ENCODE results near the gene ENPP3. TPM values are rescaled to one million over a fixed set of nuclear protein-coding genes. Genes with fewer than 3 reads are reported as not detected.

The ENPP3 gene
- total RNA-seq (2022; extraction: Qiagen RNA extraction; ENCODE audit: low read depth) = not detected in 5 replicates

GRCh38 chr6:131636880-131637792, at the start of gene ENPP3:
TSS of gene ENPP3 (plus strand) at chr6:131637302. CDS start at chr6:131637385, 83 bp downstream.

GRCh38 chr6:131627724-131628682, 9.1 kb upstream of the ENPP3 start, which contains the start of gene MED23:
TSS of gene MED23 (minus strand) at chr6:131628242. CDS start at chr6:131628049, 193 bp downstream.

DNA sequence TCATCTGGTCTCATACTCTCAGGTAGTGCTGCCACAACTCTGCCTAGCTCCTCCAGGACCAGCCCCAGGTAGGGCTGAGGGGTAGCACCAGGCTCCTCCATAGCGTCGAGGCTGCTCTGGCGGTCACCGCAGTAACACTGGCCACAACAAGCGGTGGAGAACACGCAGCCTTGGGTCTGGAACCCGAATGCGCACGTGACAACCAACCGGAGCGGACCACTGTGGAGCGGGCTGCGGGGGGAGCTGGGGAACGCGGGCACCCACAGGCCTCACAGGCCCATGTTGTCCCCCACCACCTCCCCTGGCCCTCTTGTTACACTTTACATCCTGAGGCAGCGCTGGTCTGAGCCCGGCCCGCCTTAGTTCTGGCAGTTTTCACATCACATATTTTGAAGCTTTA, 73.8 kb downstream of the ENPP3 start, which contains the start of gene CTAGE9:
Gene CTAGE9 (minus strand): TSS at position 101 of the 400 bp plus-strand sequence. CDS start 0 bp downstream, at position 101.

Other genes starting within 250 kb of the ENPP3 start
- gene ARG1, start 64.1 kb upstream of the ENPP3 start, total RNA-seq (2022; extraction: Qiagen RNA extraction; ENCODE audit: low read depth) = not detected in 5 replicates
- 5.7 to 8.2 TPM (median 7.3 TPM) in 5 replicates for gene MED23, start 9.1 kb upstream of the ENPP3 start, total RNA-seq (2022; extraction: Qiagen RNA extraction; ENCODE audit: low read depth)
- gene OR2A4, start 64.1 kb downstream of the ENPP3 start, total RNA-seq (2022; extraction: Qiagen RNA extraction; ENCODE audit: low read depth) = not detected in 5 replicates
- not detected in 5 replicates for gene CTAGE9, start 73.7 kb downstream of the ENPP3 start, total RNA-seq (2022; extraction: Qiagen RNA extraction; ENCODE audit: low read depth)
- gene ENPP1, start 170.7 kb downstream of the ENPP3 start, total RNA-seq (2022; extraction: Qiagen RNA extraction; ENCODE audit: low read depth) = 1.0 to 2.2 TPM (median 1.6 TPM) in 5 replicates

All from A549 treated with CpdA at 1 μM for 4 hours (cell line).